Right lobe of liver (tissue), 4 donors: Measurements from ENCODE around the gene CLDN4.
A peak's percentile ranks its signal among the peaks of the same experiment; 100 is the strongest.

ENCODE experiments used
- POLR2A ChIP-seq: fragments of 450-650 bp; IDR thresholded peaks from one replicate; pipeline ENCODE4 v1.6.1; 2017; ENCODE audit warnings: antibody characterized with exemption, mild to moderate bottlenecking
- TF ChIP-seq, protein P1 (sequence below), 4 donors: fragments of 200-600 bp in 3 of 4; fragments of 450-650 bp in 1 of 4; IDR thresholded peaks; one replicate each; pipeline versions ENCODE4 v1.5.1 to v1.8.0; 2016 to 2022; ENCODE audit warnings: antibody characterized with exemption in 4 of 4, mild to moderate bottlenecking in 2 of 4
- donor health status: DM: no; HTN: no; CAD: no.
- donor health status: DM: no; HTN: no; CAD: no.
- donor health status: DM: no; HTN: yes; CAD: no.

DNA sequence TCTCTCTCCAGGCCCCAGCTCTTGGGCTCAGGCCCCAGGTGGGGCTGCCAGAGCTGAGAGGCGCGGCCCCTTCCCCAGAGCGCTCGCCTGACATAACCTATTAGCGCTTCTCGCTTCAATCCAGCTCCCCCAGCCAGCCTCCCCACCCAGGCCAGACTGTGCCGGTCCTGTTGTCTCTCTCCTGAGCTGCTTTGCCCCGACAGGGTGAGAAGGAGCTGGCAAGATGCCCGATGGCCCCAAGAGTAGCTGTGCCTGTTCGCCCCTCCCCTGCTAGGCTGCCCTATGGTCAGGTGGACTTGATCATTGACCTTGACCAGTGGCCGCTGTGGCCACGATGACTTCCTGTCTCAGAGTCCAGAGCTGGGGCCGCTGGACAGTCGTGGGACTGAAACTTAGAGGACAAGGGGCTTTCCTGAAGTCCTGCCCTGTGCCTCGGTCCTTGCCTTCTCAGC, 39.3 kb downstream of the CLDN4 start:
- TF ChIP-seq, protein P1, sequence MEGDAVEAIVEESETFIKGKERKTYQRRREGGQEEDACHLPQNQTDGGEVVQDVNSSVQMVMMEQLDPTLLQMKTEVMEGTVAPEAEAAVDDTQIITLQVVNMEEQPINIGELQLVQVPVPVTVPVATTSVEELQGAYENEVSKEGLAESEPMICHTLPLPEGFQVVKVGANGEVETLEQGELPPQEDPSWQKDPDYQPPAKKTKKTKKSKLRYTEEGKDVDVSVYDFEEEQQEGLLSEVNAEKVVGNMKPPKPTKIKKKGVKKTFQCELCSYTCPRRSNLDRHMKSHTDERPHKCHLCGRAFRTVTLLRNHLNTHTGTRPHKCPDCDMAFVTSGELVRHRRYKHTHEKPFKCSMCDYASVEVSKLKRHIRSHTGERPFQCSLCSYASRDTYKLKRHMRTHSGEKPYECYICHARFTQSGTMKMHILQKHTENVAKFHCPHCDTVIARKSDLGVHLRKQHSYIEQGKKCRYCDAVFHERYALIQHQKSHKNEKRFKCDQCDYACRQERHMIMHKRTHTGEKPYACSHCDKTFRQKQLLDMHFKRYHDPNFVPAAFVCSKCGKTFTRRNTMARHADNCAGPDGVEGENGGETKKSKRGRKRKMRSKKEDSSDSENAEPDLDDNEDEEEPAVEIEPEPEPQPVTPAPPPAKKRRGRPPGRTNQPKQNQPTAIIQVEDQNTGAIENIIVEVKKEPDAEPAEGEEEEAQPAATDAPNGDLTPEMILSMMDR (IDR thresholded peaks at IDR 0.05), result no peak
- TF ChIP-seq POLR2A, result peak; percentile 56
